IMR-90 (cell line): ENCODE results near the gene NEK11.

Experiments
- CEBPB ChIP-seq: IDR thresholded peaks from 2 replicates; pipeline ENCODE4 v1.6.1; 2012; ENCODE audit warnings: low read depth, low read length, improper control_type of control experiment
- CTCF ChIP-seq: conservative IDR thresholded peaks from 2 replicates; pipeline ENCODE4 v1.5.1; 2012; ENCODE audit warnings: mild to moderate bottlenecking, low read depth, low read length, improper control_type of control experiment
- FOS ChIP-seq: fragments of 150-350 bp; IDR thresholded peaks from 2 replicates; pipeline ENCODE4 v1.6.1; 2016; ENCODE audit warnings: low read depth, low read length
- MAFK ChIP-seq: IDR thresholded peaks from 2 replicates; pipeline ENCODE4 v1.6.1; 2012; ENCODE audit warnings: low read depth, low read length, improper control_type of control experiment
- MXI1 ChIP-seq: IDR thresholded peaks from 2 replicates; pipeline ENCODE4 v1.6.1; 2012; ENCODE audit warnings: low read depth, mild to moderate bottlenecking, low read length, moderate library complexity, borderline replicate concordance
- NFE2L2 ChIP-seq: fragments of 150-350 bp; IDR thresholded peaks from 2 replicates; pipeline ENCODE4 v1.6.1; 2016; ENCODE audit warnings: low read depth, mild to moderate bottlenecking, low read length
- POLR2A ChIP-seq: IDR thresholded peaks from 2 replicates; pipeline ENCODE4 v1.6.1; 2012; ENCODE audit warnings: mild to moderate bottlenecking, low read depth, low read length
- RAD21 ChIP-seq: IDR thresholded peaks from 2 replicates; pipeline ENCODE4 v1.6.1; 2012; ENCODE audit warnings: low read length, improper control_type of control experiment
- RCOR1 ChIP-seq: IDR thresholded peaks from 2 replicates; pipeline ENCODE4 v1.6.1; 2012; ENCODE audit warnings: mild to moderate bottlenecking, low read length, improper control_type of control experiment; ENCODE audit not compliant: insufficient replicate concordance
- RFX5 ChIP-seq: IDR thresholded peaks from 2 replicates; pipeline ENCODE4 v1.8.0; 2012; ENCODE audit warnings: low read depth, mild to moderate bottlenecking, low read length, moderate library complexity
- SMC3 ChIP-seq: fragments of 150-350 bp; IDR thresholded peaks from 2 replicates; pipeline ENCODE4 v1.6.1; 2016; ENCODE audit warnings: low read depth, mild to moderate bottlenecking, antibody characterized with exemption, low read length, moderate library complexity

GRCh38 chr3:131114256-131114655 is 87.6 kb downstream of the NEK11 start:
- TF ChIP-seq POLR2A = no peak
- TF ChIP-seq RAD21 = no peak
- TF ChIP-seq CTCF = no peak
- no peak for TF ChIP-seq CEBPB
- TF ChIP-seq FOS = no peak
- TF ChIP-seq MAFK = no peak
- no peak for TF ChIP-seq MXI1
- no peak for TF ChIP-seq RCOR1
- TF ChIP-seq RFX5 = no peak
- no peak for TF ChIP-seq NFE2L2
- TF ChIP-seq SMC3 = no peak
